GM19240 (cell line): ENCODE results near the gene RPEL1.
"Not testable (repeated sequence)": the region's sequence is repeated elsewhere in the genome, so short reads cannot be mapped to it uniquely, and the experiment has no call there.

Source experiments
- DNase-seq: peaks from one replicate; pipeline ENCODE4 v3.0.0; 2011; ENCODE audit warnings: low spot score; ENCODE audit not compliant: insufficient read length

Gene RPEL1

GRCh38 chr10:103245587-103245986 is at the start of gene RPEL1:
Gene RPEL1 (plus strand): TSS chr10:103245887. CDS start chr10:103245997, 110 bp downstream.
- not testable (repeated sequence) for DNase-seq

- DNase-seq, result no peak
Measured at GRCh38 chr10:103196516-103196915, 49.2 kb upstream of the RPEL1 start.

- no peak for DNase-seq
Measured at GRCh38 chr10:103197174-103197573, 48.5 kb upstream of the RPEL1 start.

GRCh38 chr10:103197903-103198302 is 47.8 kb upstream of the RPEL1 start:
- no peak for DNase-seq

GRCh38 chr10:103198648-103199047 is 47.0 kb upstream of the RPEL1 start:
- DNase-seq, result no peak

- DNase-seq, result no peak
Measured at GRCh38 chr10:103199488-103199887, 46.2 kb upstream of the RPEL1 start.

- DNase-seq, result no peak
Measured at GRCh38 chr10:103202319-103202718, 43.4 kb upstream of the RPEL1 start.

GRCh38 chr10:103203466-103203865 is 42.2 kb upstream of the RPEL1 start:
- no peak for DNase-seq

- DNase-seq, result no peak
Measured at GRCh38 chr10:103204353-103205255, 41.1 kb upstream of the RPEL1 start.

GRCh38 chr10:103205401-103205800 is 40.3 kb upstream of the RPEL1 start:
- not testable (repeated sequence) for DNase-seq

- not testable (repeated sequence) for DNase-seq
Measured at GRCh38 chr10:103206715-103207114, 39.0 kb upstream of the RPEL1 start.

GRCh38 chr10:103207141-103207540 is 38.5 kb upstream of the RPEL1 start:
- DNase-seq, result no peak

GRCh38 chr10:103207643-103208042 is 38.0 kb upstream of the RPEL1 start:
- not testable (repeated sequence) for DNase-seq

- not testable (repeated sequence) for DNase-seq
Measured at GRCh38 chr10:103210262-103210661, 35.4 kb upstream of the RPEL1 start.

- no peak for DNase-seq
Measured at GRCh38 chr10:103215601-103216000, 30.1 kb upstream of the RPEL1 start.

GRCh38 chr10:103216362-103216761 is 29.3 kb upstream of the RPEL1 start:
- DNase-seq, result not testable (repeated sequence)

- no peak for DNase-seq
Measured at GRCh38 chr10:103224133-103224532, 21.6 kb upstream of the RPEL1 start.

- not testable (repeated sequence) for DNase-seq
Measured at GRCh38 chr10:103224721-103225120, 21.0 kb upstream of the RPEL1 start.

GRCh38 chr10:103225939-103226338 is 19.7 kb upstream of the RPEL1 start:
- DNase-seq, result no peak

GRCh38 chr10:103227416-103227815 is 18.3 kb upstream of the RPEL1 start:
- no peak for DNase-seq

- no peak for DNase-seq
Measured at GRCh38 chr10:103231047-103231551, 14.6 kb upstream of the RPEL1 start.

- DNase-seq, result no peak
Measured at GRCh38 chr10:103232131-103232673, 13.5 kb upstream of the RPEL1 start.
